Measurements from ENCODE around the gene LTB4R.
A peak's percentile ranks its signal among the peaks of the same experiment; 100 is the strongest.

Gene LTB4R

GRCh38 chr14:24337144-24337823 is 26.0 kb downstream of the LTB4R start:
- no peak for TF ChIP-seq CTCF (IDR thresholded peaks at IDR 0.05; ENCODE audit: low read depth, low read length)
- Histone ChIP-seq H3K27me3 (ENCODE audit: insufficient read depth, low read depth, severe bottlenecking) (peaks cover 2% of the 10 kb centered on the region), H3K36me3 (no peaks in the 10 kb centered on the region), H3K4me3 (ENCODE audit: low read depth, low read length) (no peak overlapping the region), H3K27ac (peak overlapping the region; percentile 61), H3K9me3 (ENCODE audit: severe bottlenecking) (no peaks in the 10 kb centered on the region)
- DNase-seq = no peak

GRCh38 chr14:24337824-24338175 is 26.5 kb downstream of the LTB4R start:
- peaks cover 2% of the 10 kb centered on the region for H3K27me3 ChIP-seq (ENCODE audit: insufficient read depth, low read depth, severe bottlenecking)
- no peak for TF ChIP-seq CTCF (IDR thresholded peaks at IDR 0.05; ENCODE audit: low read depth, low read length)

GRCh38 chr14:24338843-24339242 is 27.5 kb downstream of the LTB4R start:
- no peak overlapping the region for H3K4me3 ChIP-seq (ENCODE audit: low read depth, low read length)
- no peaks in the 10 kb centered on the region for H3K36me3 ChIP-seq
- no peak for TF ChIP-seq CTCF (IDR thresholded peaks at IDR 0.05; ENCODE audit: low read depth, low read length)
- no peak for DNase-seq
- no peaks in the 10 kb centered on the region for H3K27me3 ChIP-seq (ENCODE audit: insufficient read depth, low read depth, severe bottlenecking)
- H3K9me3 ChIP-seq (ENCODE audit: severe bottlenecking) = no peaks in the 10 kb centered on the region
- peak overlapping the region; percentile 61; the same call in 1 of the 2 replicates for H3K27ac ChIP-seq

More at GRCh38 chr14:24337824-24338175, 26.5 kb downstream of the LTB4R start:
- Histone ChIP-seq H3K4me3 (ENCODE audit: low read depth, low read length) (peak overlapping the region; percentile 13; the same call in 1 of the 2 replicates), H3K27ac (peak overlapping the region; percentile 61), H3K36me3 (no peaks in the 10 kb centered on the region), H3K9me3 (ENCODE audit: severe bottlenecking) (no peaks in the 10 kb centered on the region)
- DNase-seq = peak; percentile 74

GRCh38 chr14:24339284-24340151 is 28.2 kb downstream of the LTB4R start, which contains the start of gene RIPK3:
Gene RIPK3, minus strand, starts transcription at chr14:24339991. Its CDS starts 165 bp downstream, at chr14:24339826.
- H3K9me3 ChIP-seq (ENCODE audit: severe bottlenecking) = no peaks in the 10 kb centered on the region
- TF ChIP-seq CTCF (IDR thresholded peaks at IDR 0.05; ENCODE audit: low read depth, low read length) = no peak
- no peak for DNase-seq
- no peak within 1 kb of the TSS for H3K27ac ChIP-seq
- no peaks in the 10 kb centered on the region for H3K36me3 ChIP-seq
- no peaks in the 10 kb centered on the region for H3K27me3 ChIP-seq (ENCODE audit: insufficient read depth, low read depth, severe bottlenecking)
- H3K4me3 ChIP-seq (ENCODE audit: low read depth, low read length) = no peak within 1 kb of the TSS

GRCh38 chr14:24340606-24341005 is 29.3 kb downstream of the LTB4R start:
- H3K36me3 ChIP-seq = no peaks in the 10 kb centered on the region
- no peaks in the 10 kb centered on the region for H3K9me3 ChIP-seq (ENCODE audit: severe bottlenecking)
- no peaks in the 10 kb centered on the region for H3K27me3 ChIP-seq (ENCODE audit: insufficient read depth, low read depth, severe bottlenecking)
- DNase-seq = no peak
- no peak overlapping the region for H3K4me3 ChIP-seq (ENCODE audit: low read depth, low read length)
- H3K27ac ChIP-seq = no peak overlapping the region
- no peak for TF ChIP-seq CTCF (IDR thresholded peaks at IDR 0.05; ENCODE audit: low read depth, low read length)

All from WERI-Rb-1 (cell line).